GM10248 (cell line): Measurements from ENCODE around the gene SNAP47.

Source experiments
- CTCF ChIA-PET: fragments of 300-600 bp; sonication (Branson Sonifier 250); formaldehyde crosslinking; extraction: SDS; loops from one replicate; lab custom pipeline; 2021; ENCODE audit warnings: antibody characterized with exemption; lab: Yijun Ruan, JAX
- POLR2A ChIA-PET: fragments of 350-650 bp; sonication (Branson Sonifier 250); formaldehyde crosslinking; extraction: SDS; loops from one replicate; lab custom pipeline; 2020; ENCODE audit warnings: antibody characterized with exemption; lab: Yijun Ruan, JAX
- DNase-seq: peaks from one replicate; pipeline ENCODE4 v3.0.0; 2012; ENCODE audit errors: extremely low spot score
- TF ChIP-seq, protein P1 (sequence below): IDR thresholded peaks from 2 replicates; pipeline ENCODE4 v1.5.1; 2012; ENCODE audit warnings: mild to moderate bottlenecking, low read depth; ENCODE audit errors: extremely low read depth, missing control alignments, control extremely low read depth

Gene SNAP47

DNA sequence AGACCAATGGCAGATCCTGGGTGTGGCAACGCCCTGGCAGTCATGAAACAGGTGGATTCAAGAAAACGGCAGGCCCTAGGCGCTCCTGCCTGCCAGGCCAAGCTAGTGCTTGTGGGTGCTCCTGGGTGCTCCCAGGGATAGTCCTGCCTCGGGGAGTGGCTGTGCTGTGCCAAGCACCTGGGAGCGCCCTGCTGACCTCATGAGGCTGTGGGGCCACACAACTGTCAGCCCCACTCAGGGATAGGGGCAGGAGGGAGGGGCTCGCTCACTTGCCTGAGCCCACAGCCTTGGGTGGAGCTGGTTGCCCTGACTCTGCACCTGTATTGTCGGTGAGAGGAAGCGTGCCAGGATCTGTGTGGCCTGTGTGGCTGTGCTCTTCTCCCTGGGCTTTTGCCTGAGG, 9.4 kb downstream of the SNAP47 start:
- DNase-seq, result no peak
- TF ChIP-seq, protein P1, sequence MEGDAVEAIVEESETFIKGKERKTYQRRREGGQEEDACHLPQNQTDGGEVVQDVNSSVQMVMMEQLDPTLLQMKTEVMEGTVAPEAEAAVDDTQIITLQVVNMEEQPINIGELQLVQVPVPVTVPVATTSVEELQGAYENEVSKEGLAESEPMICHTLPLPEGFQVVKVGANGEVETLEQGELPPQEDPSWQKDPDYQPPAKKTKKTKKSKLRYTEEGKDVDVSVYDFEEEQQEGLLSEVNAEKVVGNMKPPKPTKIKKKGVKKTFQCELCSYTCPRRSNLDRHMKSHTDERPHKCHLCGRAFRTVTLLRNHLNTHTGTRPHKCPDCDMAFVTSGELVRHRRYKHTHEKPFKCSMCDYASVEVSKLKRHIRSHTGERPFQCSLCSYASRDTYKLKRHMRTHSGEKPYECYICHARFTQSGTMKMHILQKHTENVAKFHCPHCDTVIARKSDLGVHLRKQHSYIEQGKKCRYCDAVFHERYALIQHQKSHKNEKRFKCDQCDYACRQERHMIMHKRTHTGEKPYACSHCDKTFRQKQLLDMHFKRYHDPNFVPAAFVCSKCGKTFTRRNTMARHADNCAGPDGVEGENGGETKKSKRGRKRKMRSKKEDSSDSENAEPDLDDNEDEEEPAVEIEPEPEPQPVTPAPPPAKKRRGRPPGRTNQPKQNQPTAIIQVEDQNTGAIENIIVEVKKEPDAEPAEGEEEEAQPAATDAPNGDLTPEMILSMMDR, result no peak
- ChIA-PET CTCF (interaction anchor here (1.0 to 2.9 kb wide), 4 partner anchors 14 to 18 kb away, joined by 3 to 10 read pairs (median 6); no protein-coding TSS in a partner anchor), POLR2A (interaction anchor here (0.8 kb wide), 1 partner anchor 13 kb away, joined by 10 read pairs; no protein-coding TSS in a partner anchor)

DNA sequence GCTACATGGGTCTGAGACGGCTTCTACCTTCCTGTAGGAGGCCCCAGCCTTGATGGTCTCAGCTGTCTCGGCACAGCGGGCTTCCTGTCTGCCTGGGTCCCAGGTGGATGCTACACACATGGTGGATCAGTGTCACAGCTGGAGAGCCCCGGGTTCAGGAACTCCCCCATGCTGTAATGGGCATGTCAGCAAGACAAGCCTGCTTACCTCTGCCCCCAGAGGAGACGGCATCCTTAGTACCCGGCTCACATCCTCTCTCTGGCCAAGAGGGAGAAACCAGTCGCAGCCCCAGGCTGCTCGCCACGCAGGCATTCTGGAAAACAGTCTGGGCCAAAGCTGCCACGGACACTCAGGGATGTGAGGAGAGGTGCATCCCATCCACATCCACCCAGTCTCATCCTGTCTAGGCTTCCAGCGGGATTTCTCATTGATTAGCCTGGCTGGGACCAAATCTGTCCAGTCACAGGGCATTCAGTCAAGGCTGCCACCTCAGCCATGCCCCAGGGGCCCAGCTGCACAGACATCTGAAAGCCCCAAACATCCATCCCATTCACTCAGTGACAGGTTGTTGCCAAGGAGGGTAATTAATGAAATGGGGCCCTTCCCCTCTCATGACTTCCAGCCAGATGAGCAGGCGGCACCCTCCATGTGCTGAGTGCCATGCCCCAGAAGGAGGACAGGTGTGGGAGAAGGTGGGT, 10.5 kb downstream of the SNAP47 start:
- TF ChIP-seq, protein P1, result no peak
- DNase-seq, result no peak
- CTCF ChIA-PET, result interaction anchor here (2.9 kb wide), 1 partner anchor 13 kb away, joined by 10 read pairs; no protein-coding TSS in a partner anchor
- POLR2A ChIA-PET, result no interaction called here

DNA sequence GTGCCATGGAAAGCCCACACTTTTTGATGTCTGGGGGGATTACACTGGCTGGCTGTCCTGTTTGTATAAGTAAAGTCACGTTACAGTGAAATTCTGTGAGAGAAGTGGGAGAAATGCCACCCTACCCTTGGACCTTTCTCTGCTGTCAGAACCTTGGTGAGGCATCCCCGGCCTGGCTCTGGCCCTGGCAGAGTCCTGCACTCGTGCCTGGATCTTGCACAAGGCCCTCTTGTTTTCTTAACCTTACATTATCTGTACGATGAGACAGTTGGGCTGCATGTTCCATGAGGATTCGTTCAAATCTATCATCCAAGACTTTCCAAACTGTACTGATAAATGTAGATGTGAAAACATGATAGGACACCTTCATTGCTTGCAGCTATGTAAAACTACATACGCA, 11.4 kb downstream of the SNAP47 start:
- ChIA-PET POLR2A (no interaction called here), CTCF (interaction anchor here (1.1 kb wide), 1 partner anchor 28 kb away, joined by 3 read pairs; no protein-coding TSS in a partner anchor)
- TF ChIP-seq, protein P1, result no peak
- no peak for DNase-seq

DNA sequence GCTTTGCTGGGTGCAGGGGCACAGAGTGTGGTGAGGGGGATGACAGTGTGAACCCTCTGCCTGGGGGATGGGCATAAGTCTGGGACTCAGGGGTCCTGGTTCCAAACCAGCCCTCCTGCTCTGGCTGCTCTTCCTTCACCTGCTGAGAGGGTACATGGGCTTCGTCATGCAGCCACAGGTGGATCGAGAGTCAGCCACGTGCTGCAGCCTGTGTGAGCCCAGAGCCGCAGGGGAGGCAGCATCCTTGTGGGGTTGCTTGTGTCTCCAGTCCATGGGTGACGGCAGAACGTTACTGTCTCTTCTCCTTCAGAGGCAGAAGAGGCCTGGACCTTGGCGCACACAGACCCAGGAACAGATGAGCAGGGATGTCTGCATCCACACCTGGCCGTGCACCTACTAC, 12.1 kb downstream of the SNAP47 start:
- TF ChIP-seq, protein P1, result no peak
- DNase-seq, result no peak
- POLR2A ChIA-PET, result no interaction called here
- CTCF ChIA-PET, result interaction anchor here (1.0 to 1.1 kb wide), 2 partner anchors 15 to 27 kb away, joined by 3 to 4 read pairs; no protein-coding TSS in a partner anchor

DNA sequence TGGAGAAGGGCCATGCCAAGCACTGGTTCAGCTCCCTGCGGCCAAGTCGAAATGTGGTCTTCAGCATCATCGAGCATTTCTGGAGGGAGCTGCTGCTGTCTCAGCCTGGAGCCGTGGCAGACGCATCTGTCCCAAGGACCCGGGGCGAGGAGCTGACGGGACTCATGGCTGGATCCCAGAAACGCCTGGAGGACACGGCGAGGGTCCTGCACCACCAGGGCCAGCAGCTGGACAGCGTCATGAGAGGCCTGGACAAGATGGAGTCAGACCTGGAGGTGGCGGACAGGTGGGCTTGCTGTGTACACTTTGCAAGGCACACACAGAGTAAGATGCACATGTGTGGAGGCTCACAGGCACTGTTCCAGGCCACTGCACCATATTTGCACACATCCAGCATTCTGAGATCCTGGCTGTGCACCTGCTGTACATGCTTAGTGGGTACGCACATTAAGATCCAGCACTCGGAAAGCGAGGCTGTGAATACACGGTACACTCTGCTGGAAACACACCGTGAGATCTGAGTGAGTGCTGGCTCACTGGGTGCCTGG, 12.8 kb downstream of the SNAP47 start:
- DNase-seq, result no peak
- TF ChIP-seq, protein P1, result no peak
- POLR2A ChIA-PET, result no interaction called here
- CTCF ChIA-PET, result interaction anchor here (1.0 to 1.1 kb wide), 2 partner anchors 14 to 27 kb away, joined by 3 to 4 read pairs; no protein-coding TSS in a partner anchor

DNA sequence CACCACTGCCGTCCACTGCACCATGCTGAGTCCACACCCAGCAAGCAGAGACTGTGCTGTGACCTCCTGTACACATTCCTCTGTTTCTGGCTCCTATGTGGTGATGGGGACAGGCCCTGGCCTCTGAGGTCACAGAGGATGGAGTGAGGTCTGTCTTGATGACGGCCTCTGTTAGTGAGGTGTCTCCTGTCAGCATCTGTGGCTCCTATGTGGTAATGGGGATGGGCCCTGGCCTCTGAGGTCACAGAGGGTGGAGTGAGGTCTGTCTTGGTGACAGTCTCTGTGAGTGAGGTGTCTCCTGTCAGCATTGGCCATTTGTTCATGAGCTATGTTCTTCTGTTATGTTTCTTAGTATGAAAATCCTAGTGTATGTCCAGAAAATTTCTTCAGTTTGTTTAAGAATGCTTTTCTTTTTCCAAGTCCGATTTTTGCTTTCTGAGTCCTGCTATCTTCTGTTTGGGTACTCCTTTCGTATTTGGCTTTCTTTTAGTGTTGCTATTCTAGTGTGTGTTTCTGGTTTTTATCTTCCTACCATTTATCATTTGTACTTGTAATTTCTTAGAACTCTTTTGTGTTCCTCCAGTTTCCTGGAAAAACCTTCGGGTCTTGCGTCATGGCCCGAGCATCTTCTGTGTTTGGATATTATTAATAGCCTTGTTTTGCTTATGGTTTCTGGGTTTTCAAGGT, 13.4 kb downstream of the SNAP47 start:
- CTCF ChIA-PET, result interaction anchor here (1.0 kb wide), 1 partner anchor 14 kb away, joined by 4 read pairs; no protein-coding TSS in a partner anchor
- POLR2A ChIA-PET, result no interaction called here
- DNase-seq, result no peak
- TF ChIP-seq, protein P1, result no peak
